ENCODE results near the gene SMPD3.

GRCh38 chr16:68319185-68319908, 129.0 kb downstream of the SMPD3 start:
- TF ChIP-seq CTCF (IDR thresholded peaks at IDR 0.05): no peak
- no peak for TF ChIP-seq POLR2A (IDR thresholded peaks at IDR 0.05)
